Measurements from ENCODE around the gene SH3RF3.

Gene SH3RF3

DNA sequence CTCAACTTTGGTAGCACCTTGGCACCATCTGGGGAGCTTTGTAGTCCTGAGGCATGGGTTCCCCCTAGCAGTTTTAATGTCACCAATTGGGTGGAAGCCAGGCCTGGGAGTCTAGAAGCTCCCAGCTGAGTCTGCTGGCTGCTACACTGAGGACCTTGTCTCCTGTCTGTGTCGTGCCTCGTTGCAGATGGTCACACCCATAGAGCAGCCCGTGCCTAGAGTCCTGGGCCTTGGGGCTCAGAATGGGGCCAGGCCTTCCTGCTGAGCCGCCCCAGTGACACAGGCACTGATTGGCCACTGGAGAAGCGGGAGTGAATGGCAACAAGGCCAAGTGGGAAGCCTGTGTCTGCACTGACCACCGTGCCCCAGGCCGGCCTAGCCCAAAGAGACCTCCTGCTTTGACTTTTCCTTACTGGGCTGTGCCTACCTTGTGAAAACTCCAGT, 113.2 kb downstream of the SH3RF3 start:
- DNase-seq (ENCODE audit: low read depth in 2 of 2): no peak

DNA sequence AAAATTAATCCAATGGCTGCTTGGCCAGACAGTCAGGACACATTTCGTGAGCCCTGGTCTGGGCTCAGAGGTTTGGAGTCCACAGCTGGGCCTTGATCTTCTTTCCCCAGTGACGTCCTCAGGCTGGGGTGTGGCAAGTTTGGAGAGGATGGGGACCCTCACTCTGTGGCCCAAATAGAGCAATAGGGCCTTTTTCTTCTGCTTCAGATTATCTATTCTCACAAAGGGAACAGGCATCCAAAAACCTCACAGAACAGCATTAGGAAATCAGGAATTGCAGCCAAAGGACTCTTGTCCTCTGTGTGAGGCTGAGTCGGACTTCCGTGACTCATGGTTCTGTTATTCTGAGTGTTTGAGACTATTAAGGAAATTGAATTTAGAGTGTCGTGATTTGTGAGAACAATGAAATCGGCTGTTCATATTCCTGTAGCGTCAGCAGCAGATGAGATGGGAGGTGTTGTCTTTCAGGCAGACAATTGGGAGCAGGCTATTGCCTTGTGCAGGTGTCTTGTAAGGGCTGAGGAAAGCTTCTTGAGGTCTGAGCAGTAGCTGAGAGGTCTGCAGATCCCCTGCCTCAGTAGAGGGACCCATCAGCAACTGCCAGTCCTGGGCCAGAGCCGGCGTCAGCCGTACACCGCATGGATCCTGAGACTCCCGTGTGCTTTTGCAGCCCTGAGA, 113.8 kb downstream of the SH3RF3 start:
- DNase-seq (ENCODE audit: low read depth in 2 of 2): no peak

DNA sequence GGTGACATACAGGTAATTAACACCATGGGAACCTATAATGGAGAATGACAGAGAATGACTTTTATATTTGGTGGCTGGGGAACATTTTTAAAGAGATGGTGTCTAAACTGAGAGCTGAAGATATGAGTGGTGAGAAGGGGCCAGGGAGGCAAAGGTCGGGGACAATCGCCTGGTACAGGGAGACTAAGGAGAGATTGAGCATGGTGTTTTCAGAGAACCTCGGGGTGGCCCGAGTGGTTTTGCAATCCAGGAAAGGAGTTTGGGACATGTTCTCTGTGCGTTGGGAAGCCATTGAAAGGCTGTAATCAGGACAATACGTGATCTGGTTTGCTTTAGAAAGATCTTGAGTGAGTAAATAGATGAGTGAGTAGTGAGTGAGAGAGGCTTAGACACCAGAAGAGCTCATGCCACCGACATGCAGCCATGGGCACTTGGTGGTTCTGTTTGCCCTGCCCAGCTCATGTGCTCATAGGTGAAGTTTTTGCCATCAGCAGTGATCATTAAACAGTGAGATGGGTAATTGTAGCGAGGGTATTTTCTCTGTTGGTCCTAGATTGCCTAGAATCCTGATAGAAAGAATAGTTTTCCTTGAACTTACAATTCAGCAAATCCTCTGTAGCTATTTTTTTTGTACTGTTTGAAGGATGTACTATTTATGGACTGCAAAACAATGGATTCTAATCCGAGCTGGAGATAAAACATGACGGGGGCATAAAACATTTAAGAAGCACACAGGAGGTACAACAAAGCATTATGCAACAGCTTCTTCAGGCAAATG, 114.7 kb downstream of the SH3RF3 start:
- DNase-seq (ENCODE audit: low read depth in 2 of 2): no peak

DNA sequence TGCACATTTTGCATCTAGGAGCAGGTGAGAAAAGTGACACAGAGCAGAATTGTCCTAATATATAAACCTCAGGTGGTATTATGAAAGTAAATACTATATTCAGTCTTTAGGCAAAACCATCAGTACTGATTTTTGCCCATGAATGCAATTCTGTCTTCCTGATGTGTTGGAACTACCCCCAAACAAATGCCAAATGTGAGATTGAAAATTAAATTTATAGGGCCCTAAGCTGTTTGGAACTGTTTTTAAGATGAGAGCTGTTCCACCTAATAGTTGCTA, 115.2 kb downstream of the SH3RF3 start:
- DNase-seq (ENCODE audit: low read depth in 2 of 2): no peak

DNA sequence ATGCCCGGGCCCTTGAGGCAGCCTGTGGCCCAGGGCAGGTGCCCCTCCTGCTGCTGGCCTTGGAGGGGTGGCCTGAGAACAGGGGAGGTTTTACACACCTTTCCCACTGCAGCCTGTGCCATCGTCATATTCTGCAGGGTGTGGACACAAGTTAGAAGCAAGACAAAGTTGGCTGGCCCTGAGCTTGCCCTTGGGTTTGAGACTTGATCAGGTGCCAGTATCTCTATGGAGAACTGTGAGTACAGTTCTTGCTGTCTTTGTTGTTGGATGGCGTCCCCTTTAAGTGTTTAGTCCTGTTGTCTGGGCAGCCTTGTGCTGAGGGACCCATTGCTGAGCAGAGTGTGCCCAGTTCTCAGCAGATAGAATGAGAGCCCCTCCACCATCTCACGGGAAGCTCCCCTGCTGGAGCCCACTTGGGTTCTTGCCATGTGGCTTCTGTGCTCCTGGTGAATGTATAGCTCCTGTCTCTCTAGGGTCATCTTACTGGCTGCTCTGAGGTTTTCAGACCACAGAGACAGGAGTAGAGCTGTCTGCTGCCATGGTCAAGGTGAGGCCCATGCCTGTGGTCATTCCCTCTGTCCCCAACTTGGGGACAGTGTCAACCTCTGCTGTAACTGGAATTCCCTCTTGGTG, 115.9 kb downstream of the SH3RF3 start:
- no peak for DNase-seq (ENCODE audit: low read depth in 2 of 2)

DNA sequence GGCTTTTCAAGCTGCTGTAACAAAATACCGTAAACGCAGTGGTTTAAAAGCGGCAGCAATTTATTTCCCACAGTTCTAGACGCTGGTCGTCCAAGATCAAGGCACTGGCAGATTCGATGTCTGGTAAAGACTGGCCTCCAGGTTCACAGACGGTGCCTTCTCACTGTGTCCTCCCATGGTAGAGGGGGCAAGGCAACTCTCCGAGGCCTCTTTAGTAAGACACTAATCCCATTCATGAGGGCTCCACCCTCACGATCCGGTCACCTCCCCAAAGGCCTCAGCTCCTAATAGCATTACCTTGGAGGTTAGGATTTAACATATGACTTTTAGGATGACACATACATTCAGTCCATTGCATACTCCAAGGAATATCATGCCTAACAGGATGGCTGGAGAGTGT, 117.2 kb downstream of the SH3RF3 start:
- no peak for DNase-seq (ENCODE audit: low read depth in 2 of 2)

DNA sequence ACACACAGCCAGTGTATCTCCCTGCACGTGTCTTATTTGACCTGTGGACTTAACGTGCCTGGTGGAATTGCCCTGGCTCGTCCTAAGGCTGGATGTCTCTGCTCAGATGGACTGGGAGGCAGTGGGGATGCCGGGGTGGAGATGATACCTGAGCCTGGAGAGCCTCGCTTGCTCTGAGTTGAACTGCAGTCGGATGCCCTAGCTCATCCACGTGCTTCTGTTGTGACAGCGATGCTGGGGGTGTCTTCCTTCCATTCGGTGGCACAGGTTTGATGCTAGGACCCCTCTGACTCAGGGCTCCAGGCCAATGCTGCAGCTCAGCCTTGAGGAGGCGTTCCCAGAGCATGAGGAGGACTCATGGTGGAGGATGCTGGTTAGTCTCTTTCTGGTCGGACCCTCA, 117.6 kb downstream of the SH3RF3 start:
- no peak for DNase-seq (ENCODE audit: low read depth in 2 of 2)

DNA sequence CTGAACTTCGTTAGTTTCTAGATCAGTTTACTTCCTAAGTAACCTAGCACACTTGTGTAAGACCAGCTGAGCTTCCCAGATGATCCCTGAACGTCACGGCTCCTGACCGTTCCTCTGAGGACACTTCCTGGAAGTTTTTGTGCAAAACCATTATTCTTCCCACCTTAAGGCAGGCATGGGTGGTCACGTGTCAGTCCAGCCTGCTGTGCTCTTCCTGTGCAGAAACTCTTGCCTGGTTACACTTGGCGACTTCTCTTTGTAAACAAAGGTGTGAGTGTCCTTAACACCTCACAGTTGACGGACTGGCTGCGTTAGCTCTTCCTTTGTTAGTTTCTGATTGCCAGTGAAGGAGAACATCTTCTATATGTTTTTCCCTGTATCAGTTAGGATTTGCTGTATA, 118.3 kb downstream of the SH3RF3 start:
- DNase-seq (ENCODE audit: low read depth in 2 of 2): no peak

DNA sequence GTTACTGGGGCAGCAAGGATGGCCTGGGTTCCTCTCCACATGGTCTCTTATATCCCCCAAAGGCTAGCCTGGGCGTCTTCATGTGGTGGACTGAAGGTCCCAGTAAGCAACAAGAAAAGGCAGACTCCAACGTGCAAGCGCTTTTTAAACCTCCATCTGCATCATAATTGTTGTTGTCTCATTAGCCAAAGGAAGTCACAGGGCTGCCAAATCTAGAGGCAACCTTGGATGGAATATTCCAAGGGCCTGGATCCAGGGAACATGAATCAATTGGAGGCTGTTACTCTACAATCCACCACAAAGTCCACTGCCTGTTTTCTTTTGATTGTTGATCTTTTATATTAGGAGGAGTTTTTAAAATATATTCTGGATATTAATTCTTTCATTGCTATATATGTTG, 118.8 kb downstream of the SH3RF3 start:
- no peak for DNase-seq (ENCODE audit: low read depth in 2 of 2)

DNA sequence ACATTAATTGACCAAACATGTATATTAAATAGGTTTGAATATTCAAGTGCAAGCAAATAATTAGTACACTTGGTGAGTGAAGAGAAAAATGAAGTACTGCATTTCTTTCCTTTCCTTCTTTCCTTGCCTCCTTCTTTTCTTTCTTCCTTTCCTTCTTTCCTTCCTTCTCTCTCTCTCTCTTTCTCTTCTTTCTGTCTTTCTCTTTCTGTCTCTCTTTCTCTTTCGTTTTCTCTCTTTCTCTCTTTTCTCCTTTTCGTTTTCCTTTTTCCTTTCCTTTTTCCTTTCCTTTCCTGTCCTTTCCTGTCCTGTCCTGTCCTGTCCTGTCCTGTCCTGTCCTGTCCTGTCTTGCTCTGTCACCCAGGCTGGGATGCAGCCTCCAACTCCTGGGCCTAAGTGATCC, 119.6 kb downstream of the SH3RF3 start:
- DNase-seq (ENCODE audit: low read depth in 2 of 2): no peak

DNA sequence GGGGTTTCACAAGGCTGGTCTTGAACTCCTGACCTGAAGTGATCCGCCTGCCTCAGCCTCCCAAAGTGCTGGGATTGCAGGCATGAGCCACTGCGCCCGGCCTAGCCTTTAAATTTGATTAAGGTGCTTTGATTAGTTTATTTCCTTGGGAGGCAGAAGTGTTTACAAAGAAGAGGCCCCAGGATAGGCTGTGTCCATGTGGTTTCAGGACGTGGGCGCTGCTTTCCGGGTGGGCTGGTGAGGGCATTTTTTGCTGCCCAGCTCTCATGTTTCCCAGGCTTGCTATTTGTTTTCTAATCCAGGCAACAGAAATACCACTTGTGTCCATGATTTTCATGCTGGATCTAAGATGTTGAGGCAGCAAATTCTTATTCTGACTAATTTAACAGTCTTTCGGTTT, 124.2 kb downstream of the SH3RF3 start:
- no peak for DNase-seq (ENCODE audit: low read depth in 2 of 2)

DNA sequence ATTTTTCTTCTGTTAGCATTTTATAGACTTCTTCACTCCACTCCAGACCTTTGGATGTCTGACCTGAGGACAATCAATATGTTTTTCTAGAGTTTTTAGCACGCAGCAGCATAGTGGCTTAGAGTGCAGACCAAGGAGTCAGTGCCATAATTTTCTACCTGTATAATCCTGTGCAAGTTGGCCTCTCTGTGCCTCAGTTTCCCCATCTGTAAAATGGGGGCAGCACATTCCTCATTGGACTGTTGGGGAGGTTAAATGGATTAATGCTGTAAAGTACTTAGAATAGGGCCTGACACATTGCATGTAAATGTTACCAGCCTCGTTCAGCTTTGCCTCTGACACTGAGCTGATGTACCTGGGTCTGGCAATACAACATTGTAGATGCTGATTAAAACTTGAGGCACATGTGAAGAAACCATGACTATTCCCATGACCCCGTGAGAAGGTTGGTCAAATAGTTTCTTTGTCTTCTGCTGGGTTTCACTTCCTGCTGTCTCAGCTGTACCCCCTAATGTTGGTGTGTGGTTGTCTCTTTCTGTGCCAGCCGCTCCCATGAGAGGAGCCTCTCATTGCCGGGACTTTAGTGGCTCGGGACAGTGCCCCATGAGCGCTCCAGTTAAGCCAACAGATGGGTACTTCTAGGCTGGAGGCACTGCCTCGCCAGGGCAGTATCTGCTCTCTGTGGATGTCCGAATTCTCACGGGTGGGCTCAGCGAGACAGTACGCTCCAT, 125.3 kb downstream of the SH3RF3 start:
- no peak for DNase-seq (ENCODE audit: low read depth in 2 of 2)

DNA sequence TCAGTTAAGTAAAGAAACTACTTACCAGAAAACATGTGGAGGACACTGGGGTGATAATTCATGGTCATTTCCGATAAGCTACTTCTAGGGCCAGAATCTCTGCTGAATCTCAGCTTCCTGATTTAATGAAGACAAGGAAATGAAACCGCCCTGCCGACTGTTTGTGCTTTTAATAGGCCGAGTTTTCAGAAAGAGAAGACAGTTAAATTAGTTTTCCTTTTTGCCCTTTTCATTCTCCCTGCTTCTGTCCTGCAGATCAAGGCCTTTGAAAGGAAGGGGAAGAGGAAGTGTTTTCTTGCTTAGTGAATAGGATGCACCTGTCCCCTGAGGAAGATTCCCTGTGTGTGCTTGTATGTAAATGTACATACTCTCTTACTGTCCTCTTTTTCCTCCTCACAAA, 126.6 kb downstream of the SH3RF3 start:
- DNase-seq (ENCODE audit: low read depth in 2 of 2): no peak

DNA sequence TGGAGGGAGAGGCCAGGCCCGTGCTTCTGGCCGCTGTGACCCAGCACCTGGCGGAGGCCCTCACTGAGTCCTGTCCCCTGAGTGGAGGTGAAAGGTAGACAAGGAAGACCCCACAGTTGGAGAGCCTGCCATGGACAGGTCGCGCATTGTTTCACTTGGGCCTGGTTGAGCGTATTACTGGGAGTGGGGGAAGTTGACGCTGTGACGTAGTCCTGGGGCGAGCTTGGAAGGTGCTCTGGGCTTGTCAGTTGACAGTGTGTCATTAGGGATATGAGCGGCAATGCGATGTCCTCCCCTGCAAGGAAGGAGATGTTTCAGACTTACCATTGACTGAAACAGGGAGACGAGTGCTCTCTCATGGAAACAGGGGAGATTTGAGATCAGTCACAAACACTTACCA, 127.1 kb downstream of the SH3RF3 start:
- DNase-seq (ENCODE audit: low read depth in 2 of 2): no peak

DNA sequence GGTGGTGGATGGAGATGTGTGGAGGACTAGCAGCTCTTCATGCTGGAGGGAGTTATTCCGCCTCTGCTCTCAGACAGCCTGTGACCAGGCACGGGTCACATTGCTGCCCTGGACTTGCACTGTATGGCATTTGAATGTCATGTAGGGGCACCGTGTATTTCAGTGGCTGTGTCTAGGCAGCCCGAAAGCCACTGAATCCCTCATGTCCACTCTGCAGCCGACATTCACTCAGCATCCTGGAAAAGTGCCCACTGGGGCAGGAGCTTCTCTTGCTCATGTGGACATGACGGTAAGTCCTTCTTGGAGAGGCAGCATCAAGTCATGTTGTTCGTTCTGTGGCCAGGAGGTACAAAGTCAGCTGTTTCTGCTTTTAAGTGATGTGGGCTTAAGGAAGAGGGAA, 127.9 kb downstream of the SH3RF3 start:
- no peak for DNase-seq (ENCODE audit: low read depth in 2 of 2)

DNA sequence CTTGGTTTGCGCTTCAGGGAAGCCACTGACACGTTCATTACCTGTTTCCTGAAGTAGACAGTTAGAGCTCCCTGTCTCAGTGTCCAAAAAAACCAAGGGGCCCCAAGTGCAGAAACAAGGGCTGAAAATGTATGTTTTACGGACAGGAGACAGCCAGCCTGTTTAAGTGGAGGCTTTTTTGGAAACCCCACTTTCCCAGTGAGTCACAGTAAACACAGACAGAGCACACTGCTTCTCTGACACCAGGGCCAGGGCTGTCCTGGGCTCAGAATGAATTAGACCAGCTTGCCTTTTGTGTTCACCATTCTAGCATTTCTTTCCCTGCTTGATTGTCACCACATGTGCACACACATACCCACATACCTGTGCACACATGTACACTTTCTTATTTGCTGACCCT, 128.6 kb downstream of the SH3RF3 start:
- no peak for DNase-seq (ENCODE audit: low read depth in 2 of 2)

DNA sequence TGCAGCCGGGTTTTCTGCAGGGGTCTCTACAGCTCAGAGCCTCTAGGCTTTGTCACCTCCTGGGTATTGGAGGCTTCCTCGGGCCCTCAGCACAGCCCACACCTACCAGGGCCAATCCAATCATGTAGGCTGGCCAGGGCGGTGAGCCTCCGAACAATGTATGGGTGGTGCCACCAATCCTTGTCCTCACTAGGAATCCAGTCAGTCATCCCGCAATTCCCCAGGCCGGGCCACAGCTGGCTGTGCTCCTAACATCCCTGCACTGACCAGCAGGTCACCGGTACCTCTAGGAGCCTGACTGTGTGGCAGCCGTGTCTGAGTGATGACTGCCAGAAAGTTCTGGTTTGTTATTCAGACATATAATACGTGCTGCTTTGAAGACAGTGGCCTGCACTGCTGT, 129.4 kb downstream of the SH3RF3 start:
- no peak for DNase-seq (ENCODE audit: low read depth in 2 of 2)

DNA sequence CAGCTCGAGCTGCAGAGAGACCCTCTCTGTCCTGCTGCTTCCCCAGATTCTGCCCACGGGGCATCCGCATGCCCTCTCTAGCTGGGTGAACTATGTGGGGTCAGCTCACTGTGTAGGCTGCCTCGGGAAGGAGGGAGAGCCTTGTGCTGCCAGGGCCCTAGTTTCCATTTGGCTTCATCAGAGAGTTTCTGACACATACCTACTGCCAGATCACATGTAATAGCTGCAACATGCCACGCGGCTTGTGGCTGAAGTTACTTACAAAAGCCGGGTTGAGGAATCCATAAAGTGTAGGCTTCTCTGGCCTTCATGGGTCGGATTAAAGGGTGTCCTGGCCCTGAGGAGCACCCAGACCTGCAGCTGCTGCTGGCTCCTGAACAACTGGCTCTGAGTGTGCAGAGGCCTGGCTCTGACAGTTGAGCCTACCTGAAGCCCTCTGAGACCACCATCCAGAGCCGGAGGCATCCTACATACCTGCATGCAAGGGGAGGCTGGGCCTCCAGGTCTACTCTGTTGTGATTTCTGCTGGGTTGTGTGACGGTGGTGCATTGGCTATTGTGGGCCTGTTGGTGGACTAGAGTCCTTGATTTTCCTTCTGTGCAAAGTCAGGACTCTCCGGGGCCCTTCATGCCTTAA, 130.0 kb downstream of the SH3RF3 start:
- no peak for DNase-seq (ENCODE audit: low read depth in 2 of 2)

DNA sequence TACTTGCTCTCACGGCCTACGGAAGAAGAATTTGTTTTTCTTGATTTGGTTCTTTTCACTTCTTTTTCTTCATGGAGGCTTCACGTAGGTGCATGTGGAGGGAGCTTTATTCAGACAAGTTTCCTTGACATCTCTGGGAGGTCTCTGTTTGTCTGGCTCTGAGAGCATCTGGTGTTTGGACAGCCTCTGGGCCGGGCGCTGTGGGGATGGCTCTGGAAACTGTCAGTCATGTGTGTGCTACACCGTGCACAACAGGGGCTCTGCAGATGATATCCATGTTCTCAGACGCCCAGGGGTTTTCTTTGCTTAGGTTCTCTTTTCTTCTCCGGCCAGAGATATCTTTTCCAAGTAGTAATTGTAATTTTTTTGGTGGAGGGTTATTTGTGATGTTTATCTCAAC, 130.7 kb downstream of the SH3RF3 start:
- DNase-seq (ENCODE audit: low read depth in 2 of 2): no peak

DNA sequence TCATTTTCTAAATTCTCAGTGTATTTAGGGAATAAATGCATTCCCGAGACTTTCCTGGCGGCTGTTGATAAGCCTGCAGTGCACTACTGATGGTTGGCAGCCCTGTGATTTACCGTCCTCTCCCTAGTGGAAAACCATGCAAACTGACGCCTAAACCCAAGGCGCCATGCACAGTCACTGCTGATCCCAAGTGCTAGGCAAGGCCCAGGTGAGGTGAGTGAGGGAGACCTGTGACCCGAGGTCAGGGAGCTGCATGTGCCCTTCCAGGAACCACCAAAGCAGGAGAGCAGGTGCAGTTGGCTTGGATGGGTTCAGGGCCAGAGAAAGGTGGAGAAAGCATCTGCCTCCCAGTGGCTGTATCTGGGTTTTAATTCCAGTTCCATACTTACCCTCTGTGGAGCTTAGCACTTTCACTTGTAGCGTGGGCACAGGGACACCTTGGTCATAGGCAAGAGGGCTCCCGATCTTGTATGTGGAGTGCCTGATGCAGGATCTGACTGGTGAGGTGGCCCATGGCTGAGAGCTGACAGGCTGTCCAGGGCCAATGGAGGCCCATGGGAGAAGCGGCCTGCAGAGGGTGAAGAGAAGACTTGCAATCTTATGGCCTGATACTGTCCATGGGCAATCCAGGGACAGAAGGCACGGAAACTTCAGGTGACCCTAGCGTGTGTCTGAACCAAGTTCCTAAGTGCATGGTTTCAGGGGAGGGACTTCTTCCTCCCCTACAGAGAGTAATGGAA, 131.3 kb downstream of the SH3RF3 start:
- DNase-seq (ENCODE audit: low read depth in 2 of 2): no peak

DNA sequence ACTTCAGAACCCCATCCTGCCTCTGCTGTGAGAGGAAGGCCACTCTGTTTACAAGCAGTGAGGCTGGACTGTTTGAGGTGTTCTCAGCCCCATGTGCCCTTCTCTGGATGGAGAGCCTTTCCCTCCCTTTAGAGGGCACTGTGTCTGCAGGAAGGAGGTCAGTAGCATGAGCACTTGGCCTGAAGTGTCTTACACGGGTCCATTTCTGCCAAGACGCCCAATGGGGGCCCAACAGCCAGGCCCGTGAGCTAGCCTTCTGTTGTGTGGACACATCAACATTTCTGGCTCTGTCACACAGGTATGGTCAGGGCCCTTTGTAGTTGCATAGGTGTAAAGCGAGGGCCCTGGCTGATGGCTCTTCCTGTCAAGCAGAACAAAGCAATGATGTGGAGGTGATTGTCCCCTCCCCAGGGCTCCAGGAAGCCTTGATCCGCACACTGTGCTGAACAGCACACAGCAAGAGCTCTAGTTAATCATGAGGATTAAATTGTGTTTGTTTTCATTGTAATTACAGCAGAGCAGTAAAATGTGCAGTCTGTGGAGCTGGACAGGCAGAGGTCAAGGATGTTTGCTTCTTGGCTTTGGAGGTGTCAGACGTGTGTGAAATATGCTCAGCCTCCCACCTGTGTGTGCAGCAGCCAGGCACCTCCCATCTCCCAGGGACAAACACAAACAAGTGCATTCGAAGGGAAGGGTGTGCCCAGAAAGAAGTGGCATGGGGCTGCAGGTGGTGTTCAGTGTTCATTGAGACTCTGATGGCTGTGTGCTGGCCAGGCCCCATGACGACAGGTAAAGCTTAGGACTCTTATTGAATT, 132.1 kb downstream of the SH3RF3 start:
- no peak for DNase-seq (ENCODE audit: low read depth in 2 of 2)

Measured in stimulated activated CD8-positive, alpha-beta memory T cell treated with anti-CD3 and anti-CD28 coated beads, Interleukin-15, amount 100 ng/mL, for 48 hours (primary cell).